Hypothalamus (tissue), 51 donors: ENCODE measurements around the gene PRR18.
A peak's percentile ranks its signal among the peaks of the same experiment; 100 is the strongest.

Experiments used
- DNase-seq, 51 donors: peaks; one replicate each; lab custom pipeline; 2025; lab: John Stamatoyannopoulos, UW

The PRR18 gene

DNA sequence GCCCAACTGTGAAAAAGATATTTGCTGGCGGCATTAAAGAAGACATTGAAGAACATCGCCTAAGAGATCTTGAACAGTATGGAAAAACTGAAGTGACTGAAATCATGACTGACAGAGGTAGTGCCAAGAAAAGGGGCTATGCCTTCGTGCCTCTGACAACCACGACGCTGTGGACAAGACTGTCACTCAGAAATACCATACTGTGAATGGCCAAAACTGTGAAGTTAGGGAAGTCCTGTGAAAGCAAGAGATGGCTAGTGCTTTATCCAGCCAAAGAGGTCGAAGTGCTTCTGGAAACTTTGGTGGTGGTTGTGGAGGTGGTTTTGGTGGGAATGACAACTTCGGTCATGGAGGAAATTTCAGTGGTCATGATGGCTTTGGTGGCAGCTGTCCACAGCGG, 26.7 kb upstream of the PRR18 start:
- DNase-seq, result no peak

DNA sequence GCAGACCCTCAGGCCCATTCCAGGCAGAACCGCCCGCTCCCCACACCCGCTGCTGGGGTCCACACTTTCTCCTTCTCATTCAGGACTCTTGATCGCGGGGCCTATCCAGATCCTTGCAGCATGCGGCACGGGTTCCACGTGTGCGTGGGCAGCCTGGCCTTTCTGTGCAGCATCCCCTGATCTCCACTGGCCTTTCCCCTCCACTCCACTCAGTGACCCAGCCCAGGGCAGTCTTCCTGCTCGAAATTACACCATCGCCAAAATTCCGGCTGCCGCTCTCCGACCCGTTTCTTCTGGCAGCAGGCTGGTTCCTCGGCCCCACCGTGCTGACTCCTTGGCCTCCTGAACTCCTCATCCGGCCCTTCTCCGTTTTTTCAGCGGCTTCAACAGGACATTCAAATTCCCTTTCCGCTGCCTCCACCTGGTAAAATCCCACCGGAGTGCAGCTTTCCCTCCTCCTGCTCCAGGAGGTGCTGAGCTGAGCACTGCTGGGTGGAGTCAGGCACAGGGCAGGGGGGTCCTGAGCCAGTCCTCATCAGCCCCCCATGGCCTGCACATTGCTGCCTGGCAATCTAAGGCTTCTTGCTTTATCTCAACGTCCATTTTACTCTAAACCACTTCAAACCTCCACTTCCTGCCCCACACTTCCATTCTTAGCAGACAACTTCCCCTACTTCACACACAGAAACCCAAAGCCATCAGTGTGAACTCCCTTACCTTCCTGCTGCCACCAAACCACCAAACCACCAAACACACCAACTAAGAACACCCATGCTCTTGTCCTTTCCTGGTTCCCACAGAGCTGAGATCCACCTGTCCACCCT, 25.2 kb upstream of the PRR18 start:
- DNase-seq, result no peak

DNA sequence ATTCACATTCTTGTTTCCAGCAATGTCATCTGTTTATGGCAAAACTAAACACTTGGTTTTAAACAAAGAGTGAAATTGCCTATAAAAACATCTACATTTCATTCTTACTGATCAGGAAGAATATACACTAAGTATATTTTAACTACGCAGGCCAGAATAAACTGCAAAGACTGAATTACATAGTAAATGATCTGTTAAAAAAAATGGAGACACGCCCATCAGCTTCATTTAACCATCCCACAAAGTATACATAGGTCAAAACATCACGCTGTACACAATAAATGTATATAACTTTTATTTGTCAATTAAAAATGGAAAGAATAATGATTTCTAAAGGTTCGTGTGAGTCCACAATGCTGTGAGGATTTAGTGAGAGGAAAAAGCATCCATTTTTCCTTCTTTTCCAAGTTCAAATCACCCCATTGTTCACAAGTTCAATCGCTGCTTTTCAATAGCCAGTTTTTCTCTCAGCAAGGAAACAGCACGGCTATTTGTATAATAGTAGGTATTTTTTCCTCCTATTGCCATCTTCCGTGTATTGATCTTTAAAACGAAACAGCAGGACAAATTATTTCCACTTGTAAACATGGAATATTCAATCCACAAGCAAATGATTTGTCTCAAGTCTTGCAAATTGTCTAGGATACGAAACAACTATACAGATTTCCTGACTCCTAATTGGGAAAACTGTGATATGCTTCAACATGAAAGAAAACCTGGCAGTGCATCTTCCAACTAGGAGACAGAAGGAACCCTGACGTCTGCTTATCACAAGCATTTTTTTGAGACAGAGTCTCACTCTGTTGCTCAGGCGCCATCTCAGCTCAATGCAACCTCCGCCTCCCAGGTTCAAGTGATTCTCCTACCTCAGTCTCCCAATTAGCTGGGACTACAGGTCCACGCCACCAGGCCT, 23.6 kb upstream of the PRR18 start:
- DNase-seq, result peak in 1 of 51 donors; percentile 17

DNA sequence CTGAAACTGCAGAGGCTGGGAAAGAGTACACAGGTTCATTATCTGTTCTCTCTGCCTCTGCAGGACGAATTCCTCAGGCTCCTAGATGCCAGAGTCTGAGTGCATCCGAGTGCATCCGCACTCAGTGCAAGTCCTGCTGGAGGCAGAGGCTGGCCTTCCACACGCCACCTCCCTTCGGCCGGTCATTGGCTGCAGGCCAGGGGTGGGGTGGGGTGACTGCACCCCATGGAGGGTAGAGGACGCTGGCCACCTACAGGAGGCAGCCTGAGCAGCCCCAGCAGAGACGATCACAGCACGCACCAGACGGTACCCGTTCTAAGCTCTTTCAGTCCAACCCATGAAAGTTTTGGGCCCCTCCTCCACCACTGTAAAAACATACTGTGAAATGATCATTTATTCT, 22.4 kb upstream of the PRR18 start:
- DNase-seq, result peak in 40 of 51 donors; percentile 7 to 87 (median 67)

DNA sequence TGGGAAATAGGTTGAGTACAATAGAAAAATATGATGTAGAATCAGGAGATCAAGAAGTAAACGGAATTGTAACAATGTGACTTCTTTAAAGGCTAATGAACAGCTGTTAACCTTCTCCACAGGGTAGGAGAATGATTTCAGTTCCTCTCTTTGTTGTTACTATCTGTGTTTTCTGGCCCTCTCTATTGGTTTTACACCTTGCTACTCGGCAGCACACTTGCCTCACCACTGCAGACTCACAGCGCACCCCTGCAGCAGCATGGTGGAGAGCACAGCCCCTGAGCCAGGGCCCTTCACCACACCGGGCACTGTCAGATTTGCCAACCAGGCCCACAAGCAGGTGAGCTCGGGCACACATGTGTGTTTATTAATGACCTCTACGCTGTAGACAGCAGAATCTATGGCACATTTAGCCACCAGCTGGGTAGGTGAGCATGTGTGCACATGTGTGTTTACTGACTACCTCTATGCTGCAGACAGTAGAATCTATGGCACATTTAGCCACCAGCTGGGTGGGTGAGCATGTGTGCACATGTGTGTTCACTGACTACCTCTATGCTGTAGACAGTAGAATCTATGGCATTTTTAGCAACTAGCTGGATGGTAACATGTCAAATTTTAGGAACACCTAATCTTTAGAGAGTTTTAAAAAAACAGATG, 17.3 kb upstream of the PRR18 start:
- DNase-seq, result no peak

DNA sequence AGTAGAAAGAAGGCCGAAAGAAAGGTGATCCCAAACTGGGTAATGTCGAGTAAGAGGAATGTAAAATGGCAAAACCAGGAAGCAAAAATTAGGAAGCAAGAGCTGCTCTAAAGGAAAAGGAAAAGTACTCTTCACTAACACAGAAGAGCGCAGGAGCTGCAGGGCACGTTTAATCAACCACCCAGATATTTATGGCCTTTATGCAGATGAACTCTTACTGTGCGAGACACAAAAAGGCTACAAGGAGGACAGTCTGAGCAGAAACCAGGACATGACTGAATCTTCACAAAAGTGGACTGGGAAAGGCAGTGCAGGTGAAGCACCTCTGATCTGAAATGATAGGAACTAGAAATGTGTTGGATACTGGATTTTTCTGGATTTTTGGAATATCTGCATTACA, 15.2 kb upstream of the PRR18 start:
- DNase-seq, result no peak

DNA sequence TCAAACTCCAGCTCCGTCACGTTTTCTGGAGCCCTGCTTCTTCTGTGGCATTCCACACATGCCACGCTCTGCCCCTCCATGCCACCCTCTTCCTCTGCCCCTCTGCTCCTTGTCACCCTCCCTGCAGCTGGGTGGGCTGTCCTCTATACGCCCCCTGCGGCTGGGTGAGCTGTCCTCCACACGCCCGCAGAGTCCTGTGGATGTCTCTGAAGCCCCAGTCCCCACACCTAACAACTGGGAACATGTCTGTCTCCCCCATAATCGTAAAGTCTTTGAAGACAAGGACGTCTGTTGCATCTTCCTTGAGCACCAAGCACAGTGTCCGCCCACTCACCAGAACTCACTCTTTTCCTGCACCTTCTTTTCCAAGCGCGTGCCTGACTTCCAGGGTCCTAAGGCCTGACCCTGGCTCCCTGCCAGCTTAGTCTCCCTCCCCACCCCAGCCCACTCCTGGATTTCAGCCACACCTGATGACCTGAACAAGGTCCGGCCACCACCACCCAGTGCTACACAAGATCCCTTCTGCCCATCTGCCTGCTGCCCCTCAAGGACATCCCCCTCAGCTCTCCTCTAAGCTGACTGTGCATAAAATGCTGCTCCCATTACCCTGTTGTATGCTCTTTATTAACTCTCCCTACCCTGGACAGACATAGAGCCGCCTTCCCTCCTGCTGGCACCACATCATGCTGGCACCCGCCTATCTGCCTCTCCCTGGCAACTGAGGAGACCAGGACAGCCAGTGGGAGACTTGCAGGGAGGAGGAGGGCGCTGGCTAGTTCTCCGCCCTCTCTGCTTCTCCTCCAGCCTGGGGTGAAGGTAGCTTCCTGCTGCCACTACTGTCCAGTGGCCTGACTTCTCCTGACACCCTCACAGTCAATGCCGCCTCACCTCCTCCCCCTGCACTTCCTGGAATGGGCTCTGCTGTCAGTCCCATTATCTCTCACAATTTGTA, 10.7 kb upstream of the PRR18 start:
- DNase-seq, result no peak

DNA sequence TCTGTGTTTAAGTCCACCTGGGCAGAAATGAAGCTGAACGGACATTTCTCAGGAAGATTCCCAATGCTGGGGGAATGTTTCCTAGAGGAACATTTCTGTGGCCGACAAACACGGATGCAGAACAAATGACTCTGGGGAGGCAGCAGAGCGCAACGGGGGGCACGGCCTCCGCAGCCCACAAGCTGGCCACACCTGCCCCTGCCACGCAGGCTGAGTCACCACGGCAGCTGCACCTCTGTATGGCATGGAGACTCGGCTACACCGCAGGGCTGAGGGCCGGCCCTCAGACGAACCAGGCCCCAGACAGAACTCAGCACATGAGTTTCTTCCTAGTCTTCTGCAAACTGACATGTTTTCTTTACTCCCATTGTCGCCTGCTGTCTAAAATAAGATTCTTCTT, 10.0 kb upstream of the PRR18 start:
- no peak for DNase-seq

DNA sequence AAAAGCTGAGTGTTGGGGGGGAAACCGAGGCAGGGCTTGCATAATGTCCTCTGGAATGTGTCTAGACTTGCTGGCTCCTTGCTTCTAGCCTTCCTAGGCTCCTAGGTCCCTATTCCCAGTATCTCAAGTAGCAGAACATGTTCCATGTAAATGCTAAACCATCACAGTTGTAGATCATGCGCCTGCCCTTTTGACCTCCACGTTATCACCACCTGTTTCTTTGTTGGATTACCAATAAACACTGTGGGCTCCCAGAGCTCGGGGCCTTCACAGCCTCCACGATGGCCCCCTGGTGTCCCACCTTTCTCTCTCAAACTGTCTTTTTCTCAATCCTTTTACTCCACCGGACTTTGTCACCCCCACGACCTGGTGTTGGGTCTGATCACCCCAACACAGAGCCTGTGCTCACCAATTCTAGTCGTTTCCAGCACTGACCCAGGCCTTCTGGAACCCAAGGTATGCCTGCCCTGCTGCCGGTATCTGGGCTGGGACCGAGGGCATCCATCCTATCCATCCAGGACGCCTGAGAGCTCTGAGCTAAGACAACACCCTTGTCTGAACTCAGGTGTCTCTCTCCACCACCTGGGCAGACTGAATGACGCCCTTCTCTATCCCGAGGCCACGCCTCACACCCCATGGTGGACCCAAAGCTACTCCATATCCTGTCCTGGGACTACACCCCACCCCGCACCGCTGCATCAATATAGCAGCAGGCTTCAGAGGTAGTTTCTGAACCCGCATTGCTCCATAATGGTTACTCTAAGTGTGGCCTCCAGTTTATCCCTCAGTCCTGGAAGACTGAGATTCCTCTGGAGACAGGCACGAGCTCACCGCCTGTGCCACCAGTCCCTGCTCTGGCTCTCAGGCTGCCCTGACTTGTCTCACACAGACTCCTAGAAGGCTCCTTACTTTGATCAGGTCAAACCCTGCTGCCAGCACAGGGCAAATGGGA, 9.3 kb upstream of the PRR18 start:
- DNase-seq, result no peak

DNA sequence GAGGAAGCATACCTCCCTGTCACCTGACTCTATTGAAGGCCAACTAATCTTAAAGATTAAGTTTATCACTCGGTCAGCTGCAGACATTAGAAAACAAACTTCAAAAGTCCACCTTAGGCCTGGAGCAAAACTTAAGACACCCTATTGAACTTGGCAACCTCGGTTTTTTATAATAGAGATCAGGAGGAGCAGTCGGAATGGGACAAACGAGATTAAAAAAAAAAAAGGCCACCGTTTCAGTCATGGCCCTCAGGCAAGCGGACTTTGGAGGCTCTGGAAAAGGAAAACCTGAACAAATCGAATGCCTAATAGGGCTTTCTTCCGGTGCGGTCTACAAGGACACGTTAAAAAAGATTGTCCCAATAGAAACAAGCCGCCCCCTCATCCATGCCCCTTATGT, 7.2 kb upstream of the PRR18 start:
- no peak for DNase-seq

DNA sequence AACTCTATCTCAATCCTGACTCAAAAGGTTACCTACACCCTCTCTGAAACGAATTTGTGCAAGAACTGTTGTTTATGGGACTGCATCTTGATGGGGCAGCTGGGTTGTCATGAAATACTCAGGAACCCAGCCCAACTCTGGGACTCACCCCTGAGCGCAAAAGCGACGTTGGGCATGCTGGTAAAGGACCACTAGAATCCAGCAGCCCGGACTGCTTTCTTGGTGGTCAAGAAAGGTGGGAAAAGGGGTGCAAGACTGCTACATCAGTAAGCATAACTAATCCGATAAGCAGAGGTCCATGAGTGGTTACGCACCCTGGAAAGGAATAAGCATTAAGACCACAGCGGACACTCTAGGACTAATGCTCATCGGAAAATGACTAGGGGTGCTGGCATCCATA, 6.3 kb upstream of the PRR18 start:
- no peak for DNase-seq

DNA sequence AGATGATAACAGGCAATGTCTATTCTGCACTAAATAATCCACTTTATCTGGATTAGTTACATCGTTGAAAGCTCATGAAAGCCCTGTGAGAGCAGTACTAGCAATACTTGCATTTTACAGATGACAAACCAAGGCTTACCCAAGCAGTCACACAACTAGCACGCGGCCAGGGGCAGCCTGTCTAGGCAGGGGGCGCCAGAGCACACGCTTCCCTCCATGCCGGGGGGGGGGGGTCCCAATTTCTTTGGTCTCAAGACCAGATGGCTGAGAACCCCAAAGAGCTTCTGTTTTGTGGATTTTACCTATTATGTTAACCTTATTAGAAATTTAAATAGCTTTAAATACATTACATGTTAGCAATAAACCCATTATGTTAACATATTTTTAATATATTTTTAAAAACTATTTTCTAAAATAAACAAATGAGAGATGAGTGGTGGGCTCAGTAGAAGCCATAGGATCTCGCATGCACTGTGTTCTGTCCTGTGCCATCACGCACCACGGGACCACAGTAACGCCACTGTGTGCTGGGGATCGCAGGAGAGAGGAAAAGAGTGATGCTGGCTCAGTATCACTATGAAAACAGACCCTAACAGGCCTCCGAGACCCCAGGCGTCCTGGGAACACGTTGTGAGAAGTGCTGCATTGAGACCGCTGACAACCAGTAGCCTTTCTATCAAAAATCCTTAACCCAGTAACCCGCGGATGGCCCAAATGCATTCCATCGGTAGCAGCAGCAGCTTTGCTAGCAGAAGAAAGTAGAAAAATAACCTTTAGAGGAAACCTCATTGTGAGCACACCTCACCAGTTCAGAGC, 5.3 kb upstream of the PRR18 start:
- DNase-seq, result peak in 16 of 51 donors; percentile 8 to 73 (median 42)

DNA sequence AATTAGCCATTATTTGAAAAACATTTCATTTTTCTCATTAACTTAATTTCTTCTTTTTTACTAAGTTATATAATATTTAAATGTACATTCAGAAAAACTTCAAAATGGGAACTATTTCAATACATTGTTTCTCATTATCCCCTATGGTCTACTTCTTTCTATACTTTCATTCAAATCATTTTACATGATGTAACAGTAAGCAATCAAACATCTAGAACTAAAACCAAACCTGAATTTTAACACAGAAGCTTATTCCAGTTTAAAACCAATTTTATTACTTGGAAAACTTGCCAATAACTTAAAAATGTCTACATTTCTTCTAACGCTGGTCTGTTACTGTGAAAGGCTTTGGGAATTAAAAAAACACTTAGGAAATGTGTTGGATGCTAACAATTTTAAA, 4.6 kb upstream of the PRR18 start:
- no peak for DNase-seq

DNA sequence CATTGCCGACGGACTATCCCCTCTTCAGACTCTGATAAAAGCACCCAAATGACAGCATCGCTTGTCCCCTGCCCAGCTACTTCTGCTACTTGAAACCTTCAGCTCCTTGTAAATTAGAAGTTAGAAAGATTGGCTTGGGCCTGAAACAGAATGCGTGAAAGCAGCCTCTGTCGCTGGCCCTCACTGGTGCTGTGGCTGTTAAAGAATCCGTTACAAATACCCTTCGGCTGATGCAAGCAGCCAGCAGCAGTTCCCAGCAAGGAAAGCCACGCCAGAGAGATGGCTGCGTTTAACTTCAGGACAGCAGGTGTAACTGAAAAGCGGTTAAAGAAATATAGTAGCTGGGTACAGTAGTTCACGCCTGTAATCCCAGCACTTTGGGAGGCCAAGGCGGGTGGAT, 2.4 kb upstream of the PRR18 start:
- DNase-seq, result no peak

DNA sequence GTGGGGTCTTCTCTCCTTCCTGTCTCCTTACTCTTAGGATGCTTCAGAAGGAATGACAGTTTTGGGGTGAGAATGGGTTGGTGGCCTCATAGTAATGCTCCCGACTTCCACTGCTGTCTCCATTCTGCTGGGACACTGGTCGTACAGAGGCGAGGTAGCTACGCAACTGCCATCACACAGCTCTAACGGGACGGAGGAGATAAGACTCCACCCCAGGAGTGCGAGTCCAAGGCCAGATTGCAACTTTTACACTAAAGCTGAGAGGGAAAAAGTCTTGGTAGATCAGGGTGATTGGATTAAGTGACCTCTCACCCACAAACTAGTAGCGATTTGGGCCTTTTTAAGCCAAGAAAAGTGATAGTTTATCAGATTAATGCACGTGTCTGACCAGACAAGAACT, 1.8 kb upstream of the PRR18 start:
- no peak for DNase-seq

DNA sequence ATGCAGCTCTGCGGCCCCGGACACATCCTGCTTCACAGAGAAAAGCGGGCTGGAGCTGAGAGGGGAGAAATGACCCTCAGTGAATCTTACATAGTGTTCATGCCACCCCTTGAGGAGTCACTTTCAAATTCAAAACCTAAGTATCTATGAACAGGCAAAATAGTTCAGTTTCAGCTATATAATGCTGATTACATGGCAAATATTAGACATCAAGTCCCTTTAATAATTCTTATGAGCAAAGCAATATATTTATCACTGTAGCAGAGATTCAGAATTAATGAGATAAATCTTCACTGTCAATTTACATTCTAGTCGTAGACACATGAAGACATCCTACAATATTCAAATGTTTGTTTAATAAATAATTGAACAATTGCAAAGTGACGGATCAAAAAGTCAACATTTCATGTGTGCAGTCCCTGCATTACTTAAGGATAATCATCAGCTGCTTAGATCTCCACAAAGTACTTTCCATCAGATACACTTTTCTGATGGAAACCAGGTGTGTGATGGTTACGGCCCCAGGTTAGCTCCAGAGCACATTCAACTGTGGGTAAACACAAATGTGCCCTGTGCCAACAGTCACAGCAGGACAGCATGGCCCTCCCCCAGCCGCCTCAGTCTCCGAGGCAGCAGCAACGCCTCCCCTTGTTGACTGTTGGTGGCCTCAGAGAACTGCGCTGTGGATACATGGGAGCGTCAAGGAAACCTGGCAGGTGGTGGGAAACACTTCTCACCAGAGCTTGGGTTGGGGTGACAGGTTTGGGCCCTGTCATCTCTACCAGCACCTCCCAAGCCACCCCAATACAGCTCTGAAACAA, 787 bp upstream of the PRR18 start:
- peak in 22 of 51 donors; percentile 12 to 78 (median 48) for DNase-seq
